ENCODE data around the gene ASMT. TPM values are rescaled to one million over a fixed set of nuclear protein-coding genes. Genes with fewer than 3 reads are reported as not detected.

Gene ASMT
- total and polyA plus RNA-seq, 2 of the 4 experiments (the other 2 are of a cell fraction), result not detected

DNA sequence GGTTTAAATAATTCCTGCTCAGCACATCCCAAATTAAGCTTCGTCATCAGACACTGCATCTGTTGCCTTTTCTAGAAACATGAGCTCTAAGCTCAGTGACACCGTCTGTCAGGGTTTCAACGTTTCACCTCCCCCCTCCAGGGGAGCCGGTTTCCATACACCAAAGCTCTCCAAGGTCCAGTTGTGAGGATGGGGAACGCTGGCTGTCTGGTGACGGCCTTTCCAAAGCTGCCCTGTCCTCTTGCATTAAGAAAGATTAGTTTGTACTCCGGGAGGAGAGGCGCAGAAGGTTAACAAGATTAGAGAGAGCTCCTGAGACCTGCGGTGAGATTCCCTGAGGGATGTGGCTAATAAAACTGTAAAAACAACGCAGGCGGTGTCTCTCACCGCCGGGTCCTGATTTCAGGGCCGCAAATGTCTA, 43.2 kb downstream of the ASMT start:
- H3K4ac ChIP-seq (ENCODE audit: low read depth, low read length), result no peak overlapping the region
- H3K27me3 ChIP-seq (ENCODE audit: control insufficient read depth, insufficient read depth, low read length), result no peaks in the 10 kb centered on the region
- no TSS peak for BruUV-seq (replicated peaks)
- in situ Hi-C loops (cut with MboI; ENCODE audit: low sequenced_read_pairs), result no loop called here
- dilution Hi-C loops (cut with HindIII; ENCODE audit: low sequenced_read_pairs, unreplicated experiment), result no loop called here
- intact Hi-C loops (cut with micrococcal nuclease), result loop anchor here (10.0 kb wide), 1 partner anchor 837 kb away; no protein-coding TSS in a partner anchor
- no peak overlapping the region for H2BK120ac ChIP-seq (ENCODE audit: low read depth, low read length)
- no peak overlapping the region for H2BK20ac ChIP-seq (ENCODE audit: low read depth, low read length)
- no peaks in the 10 kb centered on the region for H3K9me1 ChIP-seq (ENCODE audit: insufficient read depth, low read length)
- H4K91ac ChIP-seq (ENCODE audit: insufficient read depth, low read depth, low read length), result no peak overlapping the region
- no peak overlapping the region for H3K4me3 ChIP-seq (ENCODE audit: insufficient read depth, low read depth, low read length)
- H3K9ac ChIP-seq (ENCODE audit: low read depth, low read length), result no peak overlapping the region
- H2AFZ ChIP-seq (replicated peaks; ENCODE audit: low read length, poor library complexity), result peak overlapping the region; percentile 75
- no peak overlapping the region for H3K18ac ChIP-seq (ENCODE audit: low read depth, low read length)
- H3K14ac ChIP-seq (replicated peaks; ENCODE audit: low read depth, low read length), result no peak overlapping the region
- H3K4me2 ChIP-seq (ENCODE audit: low read depth, low read length), result no peak overlapping the region; the same call in 1 of the 2 replicates
- H2BK15ac ChIP-seq (ENCODE audit: low read depth, low read length), result no peak overlapping the region
- POLR2A ChIA-PET (ENCODE audit: unreplicated experiment), result no interaction called here
- H3K56ac ChIP-seq (ENCODE audit: extremely low read depth, insufficient read depth, low read length), result no peak overlapping the region
- no peak overlapping the region for H3K27ac ChIP-seq (ENCODE audit: insufficient read depth, low read length)
- no peaks in the 10 kb centered on the region for H4K20me1 ChIP-seq (ENCODE audit: insufficient read depth, low read length)
- no peak overlapping the region for H3K23ac ChIP-seq (ENCODE audit: low read depth, low read length)
- no peaks in the 10 kb centered on the region for H3K36me3 ChIP-seq (ENCODE audit: control insufficient read depth, insufficient read depth, low read length)
- H2AK9ac ChIP-seq (replicated peaks; ENCODE audit: low read depth, low read length, poor library complexity), result no peak overlapping the region
- ATAC-seq (ENCODE audit: low read depth), result peak; percentile 48; the same call in 1 of the 2 replicates
- H3K79me1 ChIP-seq (ENCODE audit: low read depth in 1 of 2, low read length in 2 of 2), result no peaks in the 10 kb centered on the region
- no peak overlapping the region for H4K8ac ChIP-seq (ENCODE audit: low read depth in 2 of 2, low read length in 2 of 2)
- no peak for TF ChIP-seq RCOR1 (IDR thresholded peaks at IDR 0.05; ENCODE audit: insufficient replicate concordance, low read length)
- TF ChIP-seq MXI1 (IDR thresholded peaks at IDR 0.05; ENCODE audit: borderline replicate concordance, low read depth, low read length), result no peak
- TF ChIP-seq SMC3 (IDR thresholded peaks at IDR 0.05; ENCODE audit: low read depth, low read length), result no peak
- TF ChIP-seq RFX5 (IDR thresholded peaks at IDR 0.05; ENCODE audit: low read depth, low read length), result no peak
- TF ChIP-seq CHD1 (IDR thresholded peaks at IDR 0.05; ENCODE audit: low read depth, low read length), result no peak
- TF ChIP-seq, protein P1, sequence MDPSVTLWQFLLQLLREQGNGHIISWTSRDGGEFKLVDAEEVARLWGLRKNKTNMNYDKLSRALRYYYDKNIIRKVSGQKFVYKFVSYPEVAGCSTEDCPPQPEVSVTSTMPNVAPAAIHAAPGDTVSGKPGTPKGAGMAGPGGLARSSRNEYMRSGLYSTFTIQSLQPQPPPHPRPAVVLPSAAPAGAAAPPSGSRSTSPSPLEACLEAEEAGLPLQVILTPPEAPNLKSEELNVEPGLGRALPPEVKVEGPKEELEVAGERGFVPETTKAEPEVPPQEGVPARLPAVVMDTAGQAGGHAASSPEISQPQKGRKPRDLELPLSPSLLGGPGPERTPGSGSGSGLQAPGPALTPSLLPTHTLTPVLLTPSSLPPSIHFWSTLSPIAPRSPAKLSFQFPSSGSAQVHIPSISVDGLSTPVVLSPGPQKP (IDR thresholded peaks at IDR 0.05; ENCODE audit: borderline replicate concordance, low read depth, low read length), result no peak
- TF ChIP-seq, protein P2, sequence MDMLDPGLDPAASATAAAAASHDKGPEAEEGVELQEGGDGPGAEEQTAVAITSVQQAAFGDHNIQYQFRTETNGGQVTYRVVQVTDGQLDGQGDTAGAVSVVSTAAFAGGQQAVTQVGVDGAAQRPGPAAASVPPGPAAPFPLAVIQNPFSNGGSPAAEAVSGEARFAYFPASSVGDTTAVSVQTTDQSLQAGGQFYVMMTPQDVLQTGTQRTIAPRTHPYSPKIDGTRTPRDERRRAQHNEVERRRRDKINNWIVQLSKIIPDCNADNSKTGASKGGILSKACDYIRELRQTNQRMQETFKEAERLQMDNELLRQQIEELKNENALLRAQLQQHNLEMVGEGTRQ (IDR thresholded peaks at IDR 0.05; ENCODE audit: low read depth, low read length), result no peak
- TF ChIP-seq, protein P3, sequence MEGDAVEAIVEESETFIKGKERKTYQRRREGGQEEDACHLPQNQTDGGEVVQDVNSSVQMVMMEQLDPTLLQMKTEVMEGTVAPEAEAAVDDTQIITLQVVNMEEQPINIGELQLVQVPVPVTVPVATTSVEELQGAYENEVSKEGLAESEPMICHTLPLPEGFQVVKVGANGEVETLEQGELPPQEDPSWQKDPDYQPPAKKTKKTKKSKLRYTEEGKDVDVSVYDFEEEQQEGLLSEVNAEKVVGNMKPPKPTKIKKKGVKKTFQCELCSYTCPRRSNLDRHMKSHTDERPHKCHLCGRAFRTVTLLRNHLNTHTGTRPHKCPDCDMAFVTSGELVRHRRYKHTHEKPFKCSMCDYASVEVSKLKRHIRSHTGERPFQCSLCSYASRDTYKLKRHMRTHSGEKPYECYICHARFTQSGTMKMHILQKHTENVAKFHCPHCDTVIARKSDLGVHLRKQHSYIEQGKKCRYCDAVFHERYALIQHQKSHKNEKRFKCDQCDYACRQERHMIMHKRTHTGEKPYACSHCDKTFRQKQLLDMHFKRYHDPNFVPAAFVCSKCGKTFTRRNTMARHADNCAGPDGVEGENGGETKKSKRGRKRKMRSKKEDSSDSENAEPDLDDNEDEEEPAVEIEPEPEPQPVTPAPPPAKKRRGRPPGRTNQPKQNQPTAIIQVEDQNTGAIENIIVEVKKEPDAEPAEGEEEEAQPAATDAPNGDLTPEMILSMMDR (conservative IDR thresholded peaks at IDR 0.05; ENCODE audit: low read depth, low read length), result no peak
- TF ChIP-seq RAD21 (IDR thresholded peaks at IDR 0.05; ENCODE audit: low read length), result no peak
- no peak for TF ChIP-seq MAZ (IDR thresholded peaks at IDR 0.05; ENCODE audit: borderline replicate concordance, low read depth, low read length)
- TF ChIP-seq CEBPB (IDR thresholded peaks at IDR 0.05; ENCODE audit: low read depth, low read length), result no peak
- TF ChIP-seq MAFK (IDR thresholded peaks at IDR 0.05; ENCODE audit: low read depth, low read length), result no peak
- TF ChIP-seq FOS (IDR thresholded peaks at IDR 0.05; ENCODE audit: low read depth, low read length), result no peak
- TF ChIP-seq NFE2L2 (IDR thresholded peaks at IDR 0.05; ENCODE audit: low read depth, low read length), result no peak
- no peak for TF ChIP-seq BHLHE40 (IDR thresholded peaks at IDR 0.05; ENCODE audit: low read depth, low read length)
- TF ChIP-seq POLR2A (IDR thresholded peaks at IDR 0.05; ENCODE audit: low read depth, low read length), result no peak
- no peaks in the 10 kb centered on the region for H3K4me1 ChIP-seq (ENCODE audit: control insufficient read depth, insufficient read depth, low read length)
- WGBS, 2 experiments (ENCODE audit: extremely low coverage in 2 of 2, insufficient read length in 1 of 2), result no CpG with 5 or more reads among the region's 14 CpGs
- peaks cover 6% of the 10 kb centered on the region; the same call in 1 of the 2 replicates for H3K9me3 ChIP-seq (ENCODE audit: control insufficient read depth, insufficient read depth, low read length)
- CTCF ChIA-PET, result no interaction called here
- H2AK5ac ChIP-seq (ENCODE audit: low read depth, low read length), result no peak overlapping the region
- H4K5ac ChIP-seq (ENCODE audit: low read depth, low read length), result no peak overlapping the region
- DNase-seq, result no peak
- H2BK5ac ChIP-seq (ENCODE audit: low read depth, low read length, poor library complexity, severe bottlenecking), result no peak overlapping the region

Data from IMR-90 (cell line).